Measurements from ENCODE around the gene CD300E.
"Not testable (repeated sequence)": the region's sequence is repeated elsewhere in the genome, so short reads cannot be mapped to it uniquely, and the experiment has no call there.

Gene CD300E

DNA sequence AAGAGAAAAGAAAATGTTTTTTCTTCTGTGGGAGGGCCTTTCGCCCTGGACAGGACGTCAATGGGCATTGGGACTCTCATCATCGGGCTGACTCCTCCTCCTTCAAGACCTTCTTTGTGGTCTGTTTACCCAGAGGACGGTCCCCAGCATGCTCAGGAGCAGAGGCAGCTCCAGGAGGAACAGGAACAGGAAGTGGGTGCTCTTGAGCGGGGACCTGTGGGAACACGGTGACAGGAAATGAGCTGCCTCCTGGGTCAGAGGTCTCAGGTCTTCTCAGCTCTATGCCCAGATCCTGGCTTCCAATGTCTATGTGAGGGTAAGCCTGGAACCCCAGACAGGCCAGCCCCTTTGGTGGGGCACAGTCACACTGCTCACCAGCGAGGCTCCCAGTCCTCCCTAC lies 43.6 kb downstream of the CD300E start:
- H3K4me2 ChIP-seq (ENCODE audit: low read length) = no peak overlapping the region
- H3K27ac ChIP-seq (ENCODE audit: low read depth, low read length) = no peak overlapping the region

DNA sequence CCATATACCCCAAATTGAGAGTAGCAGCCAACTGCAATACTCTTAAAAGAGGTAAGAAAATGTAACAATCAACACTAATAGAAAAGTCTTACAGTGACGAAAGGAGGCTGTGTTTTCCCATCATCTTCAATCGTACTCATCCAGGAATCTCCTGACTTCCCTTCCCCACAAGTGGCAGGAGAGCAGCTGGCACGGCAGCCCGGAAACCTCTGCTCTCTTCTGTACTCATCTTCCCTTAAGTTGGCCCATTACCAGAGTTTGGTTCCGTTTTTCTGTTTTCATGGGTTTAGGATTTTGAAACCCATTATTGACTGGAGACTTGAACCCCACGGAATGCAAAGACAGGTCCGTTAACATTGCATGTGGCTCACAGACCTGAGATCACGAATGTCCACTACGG lies 44.6 kb downstream of the CD300E start:
- H3F3A ChIP-seq (ENCODE audit: control insufficient read depth, insufficient read depth) = no peaks in the 10 kb centered on the region
- no peak overlapping the region for H3K4me3 ChIP-seq (ENCODE audit: low read length)
- no peaks in the 10 kb centered on the region for H3K9me3 ChIP-seq (ENCODE audit: control insufficient read depth, insufficient read depth, low read length)
- H3K4me1 ChIP-seq (ENCODE audit: control insufficient read depth, low read length) = no peaks in the 10 kb centered on the region
- H3K4me2 ChIP-seq (ENCODE audit: low read length) = no peak overlapping the region
- no peaks in the 10 kb centered on the region for H3K79me2 ChIP-seq (ENCODE audit: control insufficient read depth, low read length)
- H3K27ac ChIP-seq (ENCODE audit: low read depth, low read length) = no peak overlapping the region
- no peaks in the 10 kb centered on the region for H3K9me2 ChIP-seq (replicated peaks; ENCODE audit: control insufficient read depth, low read length)
- no peaks in the 10 kb centered on the region for H4K20me1 ChIP-seq (ENCODE audit: control insufficient read depth, insufficient read depth, low read depth, low read length)
- H3K36me3 ChIP-seq (ENCODE audit: control insufficient read depth, low read length) = no peaks in the 10 kb centered on the region
- no peaks in the 10 kb centered on the region for H3K27me3 ChIP-seq (ENCODE audit: control insufficient read depth, low read length)
- no peak for TF ChIP-seq EZH2phosphoT487 (IDR thresholded peaks at IDR 0.05; ENCODE audit: borderline replicate concordance, low read length)
- TF ChIP-seq, protein P1, sequence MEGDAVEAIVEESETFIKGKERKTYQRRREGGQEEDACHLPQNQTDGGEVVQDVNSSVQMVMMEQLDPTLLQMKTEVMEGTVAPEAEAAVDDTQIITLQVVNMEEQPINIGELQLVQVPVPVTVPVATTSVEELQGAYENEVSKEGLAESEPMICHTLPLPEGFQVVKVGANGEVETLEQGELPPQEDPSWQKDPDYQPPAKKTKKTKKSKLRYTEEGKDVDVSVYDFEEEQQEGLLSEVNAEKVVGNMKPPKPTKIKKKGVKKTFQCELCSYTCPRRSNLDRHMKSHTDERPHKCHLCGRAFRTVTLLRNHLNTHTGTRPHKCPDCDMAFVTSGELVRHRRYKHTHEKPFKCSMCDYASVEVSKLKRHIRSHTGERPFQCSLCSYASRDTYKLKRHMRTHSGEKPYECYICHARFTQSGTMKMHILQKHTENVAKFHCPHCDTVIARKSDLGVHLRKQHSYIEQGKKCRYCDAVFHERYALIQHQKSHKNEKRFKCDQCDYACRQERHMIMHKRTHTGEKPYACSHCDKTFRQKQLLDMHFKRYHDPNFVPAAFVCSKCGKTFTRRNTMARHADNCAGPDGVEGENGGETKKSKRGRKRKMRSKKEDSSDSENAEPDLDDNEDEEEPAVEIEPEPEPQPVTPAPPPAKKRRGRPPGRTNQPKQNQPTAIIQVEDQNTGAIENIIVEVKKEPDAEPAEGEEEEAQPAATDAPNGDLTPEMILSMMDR (IDR thresholded peaks at IDR 0.05; ENCODE audit: low read depth, low read length, poor library complexity, severe bottlenecking) = no peak

More for the DNA sequence above, 43.6 kb downstream of the CD300E start:
- Histone ChIP-seq H3F3A (ENCODE audit: control insufficient read depth, insufficient read depth) (no peaks in the 10 kb centered on the region), H3K36me3 (ENCODE audit: control insufficient read depth, low read length) (no peaks in the 10 kb centered on the region), H3K4me1 (ENCODE audit: control insufficient read depth, low read length) (no peaks in the 10 kb centered on the region), H3K27me3 (ENCODE audit: control insufficient read depth, low read length) (no peaks in the 10 kb centered on the region), H3K4me3 (ENCODE audit: low read length) (no peak overlapping the region), H4K20me1 (ENCODE audit: control insufficient read depth, insufficient read depth, low read depth, low read length) (no peaks in the 10 kb centered on the region), H3K9me2 (replicated peaks; ENCODE audit: control insufficient read depth, low read length) (no peaks in the 10 kb centered on the region), H3K9me3 (ENCODE audit: control insufficient read depth, insufficient read depth, low read length) (peaks cover 5% of the 10 kb centered on the region; the same call in 1 of the 2 replicates), H3K79me2 (ENCODE audit: control insufficient read depth, low read length) (no peaks in the 10 kb centered on the region)
- TF ChIP-seq EZH2phosphoT487 (IDR thresholded peaks at IDR 0.05; ENCODE audit: borderline replicate concordance, low read length) = no peak
- TF ChIP-seq, protein P1 (IDR thresholded peaks at IDR 0.05; ENCODE audit: low read depth, low read length, poor library complexity, severe bottlenecking) = no peak

DNA sequence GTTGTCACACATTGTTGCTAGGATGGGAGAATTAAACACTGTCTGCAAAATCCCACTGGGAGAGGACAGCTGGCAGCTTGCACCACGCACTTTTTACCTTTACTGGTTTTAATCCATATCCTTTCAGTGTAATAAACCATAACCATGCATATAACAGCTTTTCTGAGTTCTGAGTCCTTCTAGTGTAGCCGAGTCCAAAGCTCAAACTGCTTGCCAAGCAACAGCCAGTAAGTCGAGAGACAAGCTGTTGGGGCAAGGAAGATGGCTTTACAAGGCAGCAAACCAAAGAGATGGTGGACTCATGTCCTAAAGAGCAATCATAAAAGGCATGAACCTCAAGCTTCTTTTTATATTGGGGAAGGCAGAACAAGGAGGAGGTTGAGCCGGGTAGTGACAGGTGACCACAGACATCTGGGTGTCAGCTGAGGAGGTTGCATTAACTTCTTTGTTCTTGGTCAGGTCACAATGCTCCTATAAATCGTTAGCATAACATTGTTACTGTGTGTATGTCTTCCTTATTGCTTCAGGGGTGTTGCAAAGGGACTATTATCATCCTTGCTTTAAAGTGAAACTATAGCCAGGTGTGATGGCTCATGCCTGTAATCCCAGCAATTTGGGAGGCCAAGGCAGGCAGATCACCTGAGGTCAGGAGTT lies 48.9 kb downstream of the CD300E start:
- Histone ChIP-seq H3K4me3 (ENCODE audit: low read length) (no peak overlapping the region), H3K27me3 (ENCODE audit: control insufficient read depth, low read length) (peaks cover 4% of the 10 kb centered on the region; the same call in 1 of the 2 replicates), H3F3A (ENCODE audit: control insufficient read depth, insufficient read depth) (no peaks in the 10 kb centered on the region), H4K20me1 (ENCODE audit: control insufficient read depth, insufficient read depth, low read depth, low read length) (no peaks in the 10 kb centered on the region), H3K79me2 (ENCODE audit: control insufficient read depth, low read length) (no peaks in the 10 kb centered on the region), H3K4me1 (ENCODE audit: control insufficient read depth, low read length) (no peaks in the 10 kb centered on the region), H3K9me3 (ENCODE audit: control insufficient read depth, insufficient read depth, low read length) (no peaks in the 10 kb centered on the region), H3K9me2 (replicated peaks; ENCODE audit: control insufficient read depth, low read length) (no peaks in the 10 kb centered on the region), H3K36me3 (ENCODE audit: control insufficient read depth, low read length) (no peaks in the 10 kb centered on the region), H3K27ac (ENCODE audit: low read depth, low read length) (no peak overlapping the region), H3K4me2 (ENCODE audit: low read length) (no peak overlapping the region)
- TF ChIP-seq EZH2phosphoT487 (IDR thresholded peaks at IDR 0.05; ENCODE audit: borderline replicate concordance, low read length) = no peak
- TF ChIP-seq, protein P1 (IDR thresholded peaks at IDR 0.05; ENCODE audit: low read depth, low read length, poor library complexity, severe bottlenecking) = no peak

DNA sequence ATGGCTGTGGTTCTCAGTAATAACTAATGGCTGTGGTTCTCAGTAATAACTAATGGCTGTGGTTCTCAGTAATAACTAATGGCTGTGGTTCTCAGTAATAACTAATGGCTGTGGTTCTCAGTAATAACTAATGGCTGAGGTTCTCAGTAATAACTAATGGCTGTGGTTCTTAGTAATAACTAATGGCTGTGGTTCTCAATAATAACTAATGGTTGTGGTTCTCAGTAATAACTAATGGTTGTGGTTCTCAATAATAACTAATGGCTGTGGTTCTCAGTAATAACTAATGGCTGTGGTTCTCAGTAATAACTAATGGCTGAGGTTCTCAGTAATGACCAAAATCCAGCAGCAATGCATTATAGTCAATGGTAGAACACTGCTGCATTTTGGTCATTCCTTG lies 49.9 kb downstream of the CD300E start:
- H3K27me3 ChIP-seq (ENCODE audit: control insufficient read depth, low read length); H3F3A ChIP-seq (ENCODE audit: control insufficient read depth, insufficient read depth); H3K4me3 ChIP-seq (ENCODE audit: low read length); H3K4me1 ChIP-seq (ENCODE audit: control insufficient read depth, low read length); H3K4me2 ChIP-seq (ENCODE audit: low read length); H3K27ac ChIP-seq (ENCODE audit: low read depth, low read length); H4K20me1 ChIP-seq (ENCODE audit: control insufficient read depth, insufficient read depth, low read depth, low read length); H3K79me2 ChIP-seq (ENCODE audit: control insufficient read depth, low read length); H3K9me2 ChIP-seq (replicated peaks; ENCODE audit: control insufficient read depth, low read length); H3K36me3 ChIP-seq (ENCODE audit: control insufficient read depth, low read length); H3K9me3 ChIP-seq (ENCODE audit: control insufficient read depth, insufficient read depth, low read length): not testable (repeated sequence)
